Mesenchymal stem cell (in vitro differentiated cells and primary cell): Measurements from ENCODE around the gene PARN.
A peak's percentile ranks its signal among the peaks of the same experiment; 100 is the strongest.
"Not testable (repeated sequence)": the region's sequence is repeated elsewhere in the genome, so short reads cannot be mapped to it uniquely, and the experiment has no call there.

ENCODE experiments used
- DNase-seq: peaks from one replicate; pipeline ENCODE4 v3.0.0-alpha.2; 2013
- H2AFZ ChIP-seq: one replicate; pipeline ENCODE4 v1.6.1; 2013; ENCODE audit warnings: low read depth, mild to moderate bottlenecking, control low read depth, inconsistent platforms, low read length, moderate library complexity
- H2AK5ac ChIP-seq: 2 replicates; pipeline ENCODE4 v1.6.1; 2013; ENCODE audit warnings: low read length, moderate library complexity, mild to moderate bottlenecking, inconsistent platforms; ENCODE audit not compliant: severe bottlenecking
- H2BK120ac ChIP-seq: one replicate; pipeline ENCODE4 v1.6.1; 2013; ENCODE audit warnings: low read depth, mild to moderate bottlenecking, inconsistent platforms, low read length, moderate library complexity
- H2BK12ac ChIP-seq, 2 experiments: one replicate each; pipeline ENCODE4 v1.6.1; 2013; ENCODE audit warnings: inconsistent platforms in 2 of 2, low read length in 2 of 2, mild to moderate bottlenecking in 2 of 2, moderate library complexity in 2 of 2, control low read depth in 1 of 2
- H2BK15ac ChIP-seq: one replicate; pipeline ENCODE4 v1.6.1; 2013; ENCODE audit warnings: mild to moderate bottlenecking, low read depth, inconsistent platforms; ENCODE audit not compliant: poor library complexity, severe bottlenecking
- H2BK5ac ChIP-seq: 2 replicates; pipeline ENCODE4 v1.6.1; 2013; ENCODE audit warnings: low read depth, mild to moderate bottlenecking, low read length, control low read depth, inconsistent platforms; ENCODE audit not compliant: poor library complexity, severe bottlenecking
- H3K14ac ChIP-seq, 2 experiments: one replicate each; pipeline ENCODE4 v1.6.1; 2013; ENCODE audit warnings: inconsistent platforms in 2 of 2, low read length in 2 of 2, control low read depth in 1 of 2, mild to moderate bottlenecking in 1 of 2, moderate library complexity in 1 of 2
- H3K18ac ChIP-seq, 2 experiments: one replicate each; pipeline ENCODE4 v1.6.1; 2013; ENCODE audit warnings: inconsistent platforms in 2 of 2, low read length in 2 of 2, control low read depth in 1 of 2, low read depth in 1 of 2, mild to moderate bottlenecking in 1 of 2
- H3K23ac ChIP-seq, 2 experiments: one replicate each; pipeline ENCODE4 v1.6.1; 2013; ENCODE audit warnings: inconsistent platforms in 2 of 2, low read length in 2 of 2, mild to moderate bottlenecking in 2 of 2, moderate library complexity in 2 of 2, control low read depth in 1 of 2
- H3K27ac ChIP-seq: 2 replicates; pipeline ENCODE4 v1.5.1; 2013; ENCODE audit warnings: mild to moderate bottlenecking, moderate library complexity, low read length, control low read depth, inconsistent platforms; ENCODE audit not compliant: poor library complexity, severe bottlenecking
- H3K27me3 ChIP-seq, 2 experiments: 2 replicates each; pipeline versions ENCODE4 v1.6.1 to v1.7.0; 2013; ENCODE audit warnings: low read length in 2 of 2, mild to moderate bottlenecking in 2 of 2, moderate library complexity in 2 of 2, control low read depth in 1 of 2, inconsistent platforms in 1 of 2; ENCODE audit not compliant: control insufficient read depth in 1 of 2, insufficient read depth in 1 of 2
- H3K36me3 ChIP-seq, 2 experiments: 2 replicates each; pipeline versions ENCODE4 v1.6.1 to v1.7.0; 2013; ENCODE audit warnings: low read length in 2 of 2, control low read depth in 1 of 2, inconsistent platforms in 1 of 2, low read depth in 1 of 2, mild to moderate bottlenecking in 1 of 2; ENCODE audit not compliant: insufficient read depth in 2 of 2, control insufficient read depth in 1 of 2
- H3K4ac ChIP-seq, 2 experiments: one replicate each; pipeline ENCODE4 v1.6.1; 2013; ENCODE audit warnings: inconsistent platforms in 2 of 2, low read length in 2 of 2, mild to moderate bottlenecking in 2 of 2, moderate library complexity in 2 of 2, control low read depth in 1 of 2, low read depth in 1 of 2
- H3K4me1 ChIP-seq: 2 replicates; pipeline ENCODE4 v1.6.1; 2013; ENCODE audit warnings: low read depth, low read length, control low read depth; ENCODE audit not compliant: control insufficient read depth, insufficient read depth
- H3K4me2 ChIP-seq: 2 replicates; pipeline ENCODE4 v1.6.1; 2013; ENCODE audit warnings: low read length, mild to moderate bottlenecking, inconsistent platforms; ENCODE audit not compliant: poor library complexity, severe bottlenecking
- H3K4me3 ChIP-seq, 2 experiments: 2 replicates each; pipeline versions ENCODE4 v1.5.1 to v1.7.0; 2013; ENCODE audit warnings: low read length in 2 of 2, mild to moderate bottlenecking in 2 of 2, control low read depth in 1 of 2, low read depth in 1 of 2; ENCODE audit not compliant: insufficient read depth in 1 of 2
- H3K79me1 ChIP-seq: replicated peaks from 2 replicates; pipeline ENCODE4 v1.6.1; 2013; ENCODE audit warnings: mild to moderate bottlenecking, control low read depth, low read length, inconsistent platforms; ENCODE audit not compliant: poor library complexity, severe bottlenecking
- H3K9ac ChIP-seq: 2 replicates; pipeline ENCODE4 v1.7.0; 2013; ENCODE audit warnings: mild to moderate bottlenecking, low read length, moderate library complexity
- H3K9me3 ChIP-seq: 2 replicates; pipeline ENCODE4 v1.7.0; 2013; ENCODE audit warnings: mild to moderate bottlenecking, low read length; ENCODE audit not compliant: control insufficient read depth
- H4K8ac ChIP-seq: one replicate; pipeline ENCODE4 v1.6.1; 2013; ENCODE audit warnings: inconsistent platforms, mild to moderate bottlenecking, low read length, moderate library complexity
- H4K91ac ChIP-seq: one replicate; pipeline ENCODE4 v1.6.1; 2013; ENCODE audit warnings: mild to moderate bottlenecking, low read length, inconsistent platforms
- WGBS: methylation state at CpG from one replicate; pipeline ENCODE4 v1.1.7; 2013; ENCODE audit warnings: mixed read lengths; 5-methylcytosine and 5-hydroxymethylcytosine counted together

PARN gene

GRCh38 chr16:14632693-14633569 is 2.9 kb upstream of the PARN start, which contains the start of gene BFAR:
BFAR (plus strand) TSS chr16:14632951; CDS start chr16:14644347, 11,396 bp downstream.
- WGBS: under 1% methylated on average over 53 of the region's 69 CpGs
- peak within 1 kb of the TSS; percentile 87 for H3K4me2 ChIP-seq
- H2BK15ac ChIP-seq: peak within 1 kb of the TSS; percentile 15
- peak within 1 kb of the TSS; percentile 86 to 92 for H3K18ac ChIP-seq
- H2BK5ac ChIP-seq: peak within 1 kb of the TSS; percentile 78
- peaks cover 11% of the 10 kb centered on the region for H3K4me1 ChIP-seq
- H2BK120ac ChIP-seq: peak within 1 kb of the TSS; percentile 86
- H3K23ac ChIP-seq: peak within 1 kb of the TSS in 1 of 2 experiments; percentile 86
- H3K36me3 ChIP-seq: peaks cover 3 to 18% of the 10 kb centered on the region in 2 experiments
- H2AFZ ChIP-seq: no peak within 1 kb of the TSS
- peak within 1 kb of the TSS; percentile 85 to 92 for H3K4ac ChIP-seq
- peak within 1 kb of the TSS; percentile 70 for H2AK5ac ChIP-seq
- H3K27ac ChIP-seq: peak within 1 kb of the TSS; percentile 67
- peak within 1 kb of the TSS in 1 of 2 experiments; percentile 48 for H3K14ac ChIP-seq
- peak within 1 kb of the TSS; percentile 99 for H3K9ac ChIP-seq
- DNase-seq: peak; percentile 97
- H2BK12ac ChIP-seq: peak within 1 kb of the TSS; percentile 61 to 83
- H4K91ac ChIP-seq: peak within 1 kb of the TSS; percentile 97
- H4K8ac ChIP-seq: peak within 1 kb of the TSS; percentile 84
- H3K4me3 ChIP-seq: peak within 1 kb of the TSS; percentile 88 to 97
- peaks cover 10% of the 10 kb centered on the region for H3K79me1 ChIP-seq
- no peaks in the 10 kb centered on the region for H3K9me3 ChIP-seq
- no peaks in the 10 kb centered on the region for H3K27me3 ChIP-seq

- H3K4me2 ChIP-seq, DNase-seq, H3K9me3 ChIP-seq, H3K18ac ChIP-seq, H3K23ac ChIP-seq, H3K14ac ChIP-seq, H3K27me3 ChIP-seq, H2BK120ac ChIP-seq, H3K4ac ChIP-seq, H3K4me1 ChIP-seq, H2AK5ac ChIP-seq, H2BK5ac ChIP-seq: not testable (repeated sequence)
- 93% methylated on average over 27 of the region's 29 CpGs for WGBS
- Histone ChIP-seq H2BK12ac (peak overlapping the region in 1 of 2 experiments; percentile 57), H3K4me3 (peak overlapping the region in 1 of 2 experiments; percentile 92), H3K79me1 (peaks cover 17% of the 10 kb centered on the region), H2BK15ac (peak overlapping the region; percentile 20), H2AFZ (peak overlapping the region; percentile 48), H3K9ac (peak overlapping the region; percentile 99), H4K91ac (peak overlapping the region; percentile 53), H3K36me3 (peaks cover 10 to 38% of the 10 kb centered on the region in 2 experiments), H4K8ac (peak overlapping the region; percentile 88), H3K27ac (peak overlapping the region; percentile 66)
Measured at GRCh38 chr16:14630620-14631330, 715 bp upstream of the PARN start.

GRCh38 chr16:14629612-14629918 is 495 bp downstream of the PARN start:
- Histone ChIP-seq H2BK15ac (no peak overlapping the region), H4K91ac (no peak overlapping the region), H3K18ac (peak overlapping the region; percentile 89 to 97), H3K14ac (peak overlapping the region in 1 of 2 experiments; percentile 82), H3K9me3 (no peaks in the 10 kb centered on the region), H3K27me3 (no peaks in the 10 kb centered on the region), H2BK120ac (peak overlapping the region; percentile 76), H2BK5ac (peak overlapping the region; percentile 66), H3K79me1 (peaks cover 22% of the 10 kb centered on the region), H3K23ac (no peak overlapping the region), H3K9ac (peak overlapping the region; percentile 99), H3K4me3 (peak overlapping the region; percentile 86 to 92), H2AFZ (peak overlapping the region; percentile 24), H3K36me3 (peaks cover 14 to 42% of the 10 kb centered on the region in 2 experiments), H3K4me2 (peak overlapping the region; percentile 87), H3K4ac (peak overlapping the region; percentile 64 to 92), H2AK5ac (no peak overlapping the region), H3K27ac (peak overlapping the region; percentile 61), H2BK12ac (no peak overlapping the region), H4K8ac (peak overlapping the region; percentile 96), H3K4me1 (peaks cover 6% of the 10 kb centered on the region)
- DNase-seq: peak; percentile 23
- WGBS: 4% methylated on average over 17 of the region's 17 CpGs
